Measurements from ENCODE around the gene EIF2B5.

EIF2B5 gene

GRCh38 chr3:184188080-184188479 lies 52.9 kb downstream of the EIF2B5 start:
- TF ChIP-seq GATA3 (IDR thresholded peaks at IDR 0.05; ENCODE audit: low read depth, low read length) (no peak), GATA2 (IDR thresholded peaks at IDR 0.05; ENCODE audit: low read depth, low read length) (no peak)

- TF ChIP-seq GATA3 (IDR thresholded peaks at IDR 0.05; ENCODE audit: low read depth, low read length), result no peak
- no peak for TF ChIP-seq GATA2 (IDR thresholded peaks at IDR 0.05; ENCODE audit: low read depth, low read length)
These were observed 54.3 kb downstream of the EIF2B5 start for GRCh38 chr3:184189421-184189820.

- TF ChIP-seq GATA2 (IDR thresholded peaks at IDR 0.05; ENCODE audit: low read depth, low read length) (no peak), GATA3 (IDR thresholded peaks at IDR 0.05; ENCODE audit: low read depth, low read length) (no peak)
These were observed 57.7 kb downstream of the EIF2B5 start for GRCh38 chr3:184192889-184193288.

DNA sequence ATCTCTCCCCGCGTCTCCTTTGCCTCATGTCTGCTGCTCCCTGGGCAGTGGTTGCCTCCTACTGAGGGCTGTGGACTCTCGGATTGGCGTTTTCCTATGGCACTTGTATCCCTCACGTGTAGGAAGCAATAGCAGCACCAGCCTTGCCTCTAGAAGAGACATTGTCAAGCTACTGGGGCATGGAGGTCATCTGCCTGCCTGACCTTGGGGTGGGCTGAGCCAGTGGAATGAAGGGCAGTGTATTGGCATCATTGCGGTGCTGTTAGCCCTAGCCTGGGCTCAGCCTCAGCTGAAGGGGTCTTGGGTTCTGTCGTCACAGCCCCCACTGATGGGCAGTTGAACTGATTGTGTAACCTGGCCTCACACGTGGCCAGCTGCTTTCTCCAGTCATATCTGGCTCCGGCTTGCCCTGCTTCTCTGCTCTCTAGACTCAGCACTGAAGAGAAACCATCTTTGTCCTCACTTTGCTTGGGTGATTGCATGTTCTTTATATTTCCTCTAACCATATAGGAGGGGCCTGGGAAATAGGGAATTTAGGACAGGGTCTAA lies 58.9 kb downstream of the EIF2B5 start:
- TF ChIP-seq GATA2 (IDR thresholded peaks at IDR 0.05; ENCODE audit: low read depth, low read length), result no peak
- TF ChIP-seq GATA3 (IDR thresholded peaks at IDR 0.05; ENCODE audit: low read depth, low read length), result no peak

Measured in SH-SY5Y (cell line).